Sigmoid colon (tissue), 7 donors: ENCODE results near the gene RNF144B. TPM values are rescaled to one million over a fixed set of nuclear protein-coding genes. Genes with fewer than 3 reads are reported as not detected.

Experiments used
- DNase-seq: peaks from one replicate; pipeline ENCODE4 v3.0.0-alpha.2; 2019
- H3K27ac ChIP-seq, 4 donors: fragments of 200-600 bp; sonication (generic); one replicate each; pipeline ENCODE4 v1.5.1; 2016 to 2019; ENCODE audit warnings: mild to moderate bottlenecking in 1 of 4
- H3K27me3 ChIP-seq, 3 donors: fragments of 200-600 bp; sonication (generic); one replicate each; pipeline ENCODE4 v1.5.1; 2019; ENCODE audit warnings: mild to moderate bottlenecking in 1 of 3
- H3K36me3 ChIP-seq, 4 donors: fragments of 200-600 bp; sonication (generic); one replicate each; pipeline ENCODE4 v1.5.1; 2016 to 2019
- H3K4me1 ChIP-seq, 4 donors: fragments of 200-600 bp; sonication (generic); one replicate each; pipeline ENCODE4 v1.5.1; 2017 to 2019
- H3K4me3 ChIP-seq, 4 donors: fragments of 200-600 bp; sonication (generic); one replicate each; pipeline ENCODE4 v1.5.1; 2017 to 2019; ENCODE audit warnings: mild to moderate bottlenecking in 2 of 4, moderate library complexity in 1 of 4
- H3K9me3 ChIP-seq, 4 donors: fragments of 200-600 bp in 3 of 4; sonication (generic) in 3 of 4; one replicate each; pipeline versions ENCODE4 v1.5.1 to v1.6.1; 2013 to 2019
- EP300 ChIP-seq, 4 donors: sonication (generic); formaldehyde crosslinking; IDR thresholded peaks; one replicate each; pipeline ENCODE4 v1.6.1; 2017; ENCODE audit warnings: antibody characterized with exemption in 4 of 4
- POLR2A ChIP-seq, 2 donors: fragments of 450-650 bp; IDR thresholded peaks; one replicate each; pipeline ENCODE4 v1.6.1; 2016; ENCODE audit warnings: antibody characterized with exemption in 2 of 2, mild to moderate bottlenecking in 2 of 2, moderate library complexity in 2 of 2
- POLR2AphosphoS5 ChIP-seq, 4 donors: sonication (generic); formaldehyde crosslinking; IDR thresholded peaks; one replicate each; pipeline ENCODE4 v1.6.1; 2017; ENCODE audit warnings: antibody characterized with exemption in 4 of 4
- WGBS, 2 donors: extraction: QIAGEN DNeasy Blood & Tissue Kit; methylation state at CpG; one replicate each; pipeline ENCODE4 v1.1.7; 2013; 5-methylcytosine and 5-hydroxymethylcytosine counted together
- intact Hi-C: fragments of 100-400 bp; cut with DNase I; formaldehyde crosslinking; loops from one replicate; pipeline ENCODE4 v1.15.1; 2023
- polyA plus RNA-seq, 3 donors: library from polyadenylated mRNA; stranded (reverse); fragments of 200-250 nt; gene quantifications; one replicate each; pipeline ENCODE4 v1.2.3, GENCODE V29; 2013
- total RNA-seq, 4 donors: library from RNA; depleted of rRNA; stranded (reverse); fragments of >200 nt; gene quantifications; one replicate each; pipeline ENCODE4 v1.1.0, GENCODE V29; 2016
- TF ChIP-seq, protein P1 (sequence below), 4 experiments: fragments of 450-650 bp in 3 of 4; fragments of 200-600 bp in 1 of 4; IDR thresholded peaks; one replicate each; pipeline ENCODE4 v1.5.1; 2016 to 2019; ENCODE audit warnings: antibody characterized with exemption in 4 of 4, mild to moderate bottlenecking in 3 of 4, moderate library complexity in 2 of 4
- donor health status: healthy with polysubstance abuse.
- donor health status: Bipolar disorder and iron deficiency.
- donor health status: healthy.

The RNF144B gene
- total and polyA plus RNA-seq, 7 donors: 1.2 to 14.8 (median 4.6) TPM

DNA sequence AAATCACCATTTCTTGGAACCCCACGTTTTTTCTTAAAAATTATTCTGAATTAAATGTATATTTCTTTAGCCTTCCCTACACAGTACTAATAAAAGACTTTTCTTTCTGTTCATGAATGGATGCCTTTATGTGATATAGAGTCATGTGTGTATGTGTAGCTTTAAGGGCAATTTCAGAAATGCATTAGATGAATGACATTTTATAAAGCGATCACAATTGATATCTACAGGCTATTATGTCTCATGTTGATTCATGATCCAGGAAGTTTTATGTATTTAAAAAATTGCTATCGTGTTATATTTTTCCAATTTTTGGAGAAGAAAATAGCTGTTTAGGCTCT lies 81.3 kb downstream of the RNF144B start:
- H3K27me3 ChIP-seq: no peaks in the 10 kb centered on the region
- 90 to 92% methylated on average over 3 of the region's 3 CpGs for WGBS, 2 donors
- no peak overlapping the region for H3K27ac ChIP-seq
- H3K4me1 ChIP-seq: no peaks in the 10 kb centered on the region
- no peak for TF ChIP-seq EP300 (IDR thresholded peaks at IDR 0.05)
- TF ChIP-seq POLR2AphosphoS5 (IDR thresholded peaks at IDR 0.05): no peak
- no peak for TF ChIP-seq POLR2A (IDR thresholded peaks at IDR 0.05)
- TF ChIP-seq, protein P1, sequence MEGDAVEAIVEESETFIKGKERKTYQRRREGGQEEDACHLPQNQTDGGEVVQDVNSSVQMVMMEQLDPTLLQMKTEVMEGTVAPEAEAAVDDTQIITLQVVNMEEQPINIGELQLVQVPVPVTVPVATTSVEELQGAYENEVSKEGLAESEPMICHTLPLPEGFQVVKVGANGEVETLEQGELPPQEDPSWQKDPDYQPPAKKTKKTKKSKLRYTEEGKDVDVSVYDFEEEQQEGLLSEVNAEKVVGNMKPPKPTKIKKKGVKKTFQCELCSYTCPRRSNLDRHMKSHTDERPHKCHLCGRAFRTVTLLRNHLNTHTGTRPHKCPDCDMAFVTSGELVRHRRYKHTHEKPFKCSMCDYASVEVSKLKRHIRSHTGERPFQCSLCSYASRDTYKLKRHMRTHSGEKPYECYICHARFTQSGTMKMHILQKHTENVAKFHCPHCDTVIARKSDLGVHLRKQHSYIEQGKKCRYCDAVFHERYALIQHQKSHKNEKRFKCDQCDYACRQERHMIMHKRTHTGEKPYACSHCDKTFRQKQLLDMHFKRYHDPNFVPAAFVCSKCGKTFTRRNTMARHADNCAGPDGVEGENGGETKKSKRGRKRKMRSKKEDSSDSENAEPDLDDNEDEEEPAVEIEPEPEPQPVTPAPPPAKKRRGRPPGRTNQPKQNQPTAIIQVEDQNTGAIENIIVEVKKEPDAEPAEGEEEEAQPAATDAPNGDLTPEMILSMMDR (IDR thresholded peaks at IDR 0.05): no peak
- peaks cover 0 to 24% (median 4%) of the 10 kb centered on the region in 4 donors for H3K36me3 ChIP-seq
- DNase-seq: no peak
- H3K4me3 ChIP-seq: no peak overlapping the region
- intact Hi-C loops: no loop called here
- no peaks in the 10 kb centered on the region for H3K9me3 ChIP-seq

DNA sequence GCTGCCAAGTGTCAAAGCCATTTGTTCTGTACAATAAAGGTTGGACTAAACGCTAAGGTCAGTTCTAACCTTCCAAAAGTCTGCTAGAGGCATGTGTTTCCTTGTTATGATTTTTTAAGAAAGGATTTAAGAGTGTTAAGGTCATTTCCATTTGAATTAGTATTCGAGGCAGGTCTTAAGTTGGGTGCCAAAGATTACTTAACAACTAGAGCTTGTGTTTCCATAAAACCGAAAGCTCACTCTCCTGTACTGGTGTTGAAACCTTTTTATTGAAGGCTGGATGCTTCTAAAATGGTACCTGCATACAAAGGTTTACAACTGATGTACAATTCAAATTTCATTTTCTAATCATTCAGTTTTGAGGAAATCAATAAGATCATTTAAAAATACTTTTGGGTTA lies 82.4 kb downstream of the RNF144B start:
- intact Hi-C loops: no loop called here
- Histone ChIP-seq H3K4me3 (no peak overlapping the region), H3K27ac (no peak overlapping the region), H3K27me3 (no peaks in the 10 kb centered on the region), H3K9me3 (no peaks in the 10 kb centered on the region), H3K36me3 (peaks cover 0 to 14% (median 4%) of the 10 kb centered on the region in 4 donors), H3K4me1 (no peaks in the 10 kb centered on the region)
- DNase-seq: no peak
- TF ChIP-seq POLR2A (IDR thresholded peaks at IDR 0.05) (no peak), POLR2AphosphoS5 (IDR thresholded peaks at IDR 0.05) (no peak), EP300 (IDR thresholded peaks at IDR 0.05) (no peak)
- TF ChIP-seq, protein P1 (IDR thresholded peaks at IDR 0.05): no peak
- WGBS, 2 donors: 65 to 80% methylated on average over 3 of the region's 3 CpGs

DNA sequence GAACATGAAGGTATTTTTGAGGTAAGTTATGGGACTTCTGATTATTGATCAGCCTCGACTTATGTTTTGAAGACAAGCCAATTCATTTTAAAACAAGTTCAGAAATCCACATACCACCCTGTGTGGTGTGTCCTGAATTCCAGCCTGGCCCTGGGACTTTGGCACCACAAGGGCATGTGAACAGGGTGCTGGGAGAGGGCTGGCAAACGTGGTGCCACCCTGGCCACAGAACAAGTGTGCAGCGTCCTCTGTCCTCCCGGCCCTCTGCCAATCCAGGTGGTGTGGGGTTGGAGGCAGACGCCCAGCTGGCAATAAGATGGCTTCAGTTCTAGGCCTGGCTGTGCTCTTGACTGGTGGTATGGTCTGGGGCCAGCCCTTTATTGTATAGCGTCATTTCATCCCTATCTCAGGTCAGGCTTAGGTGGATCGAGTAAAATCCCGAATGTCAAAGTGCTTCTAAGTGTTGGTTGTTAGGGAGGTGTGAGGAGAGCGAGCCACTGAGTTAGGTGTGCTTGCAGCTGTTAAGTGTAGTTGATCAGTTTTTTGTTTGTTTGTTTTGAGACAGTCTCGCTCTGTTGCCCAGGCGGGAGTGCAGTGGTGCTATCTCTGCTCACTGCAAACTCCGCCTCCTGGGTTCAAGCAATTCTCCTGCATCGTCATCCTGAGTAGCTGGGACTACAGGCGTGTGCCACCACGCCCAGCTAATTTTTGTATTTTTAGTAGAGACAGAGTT lies 84.2 kb downstream of the RNF144B start:
- Histone ChIP-seq H3K27me3 (no peaks in the 10 kb centered on the region), H3K27ac (no peak overlapping the region), H3K4me1 (no peaks in the 10 kb centered on the region), H3K9me3 (no peaks in the 10 kb centered on the region), H3K36me3 (no peaks in the 10 kb centered on the region), H3K4me3 (no peak overlapping the region)
- intact Hi-C loops: no loop called here
- no peak for DNase-seq
- WGBS, 2 donors: 79 to 85% methylated on average over 15 of the region's 15 CpGs
- TF ChIP-seq POLR2AphosphoS5 (IDR thresholded peaks at IDR 0.05) (no peak), EP300 (IDR thresholded peaks at IDR 0.05) (no peak), POLR2A (IDR thresholded peaks at IDR 0.05) (no peak)
- TF ChIP-seq, protein P1 (IDR thresholded peaks at IDR 0.05): no peak

DNA sequence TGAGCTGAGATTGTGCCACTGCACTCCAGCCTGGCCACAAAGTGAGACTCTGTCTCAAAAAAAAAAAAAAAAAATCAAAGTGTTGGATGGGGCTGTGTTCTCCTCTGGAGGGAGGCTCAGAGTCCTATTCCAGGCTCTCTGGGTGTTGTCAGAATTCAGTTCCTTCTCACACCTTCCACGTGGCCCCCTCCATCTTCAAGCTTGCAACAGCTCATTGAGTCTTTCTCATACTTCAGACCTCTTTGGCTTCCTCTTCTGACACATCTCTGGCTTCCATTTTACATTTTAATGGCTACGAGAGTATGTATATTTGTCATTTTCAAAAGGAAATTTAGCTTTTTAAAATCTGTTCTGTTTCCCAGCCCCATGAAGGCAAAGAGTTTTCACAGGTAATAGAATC lies 85.8 kb downstream of the RNF144B start:
- 73 to 77% methylated on average over 2 of the region's 2 CpGs for WGBS, 2 donors
- no peaks in the 10 kb centered on the region for H3K9me3 ChIP-seq
- no peak overlapping the region for H3K4me3 ChIP-seq
- H3K27me3 ChIP-seq: no peaks in the 10 kb centered on the region
- TF ChIP-seq, protein P1 (IDR thresholded peaks at IDR 0.05): no peak
- no peak for TF ChIP-seq POLR2A (IDR thresholded peaks at IDR 0.05)
- TF ChIP-seq POLR2AphosphoS5 (IDR thresholded peaks at IDR 0.05): no peak
- no peak for TF ChIP-seq EP300 (IDR thresholded peaks at IDR 0.05)
- H3K27ac ChIP-seq: no peak overlapping the region
- DNase-seq: no peak
- H3K36me3 ChIP-seq: no peaks in the 10 kb centered on the region
- intact Hi-C loops: no loop called here
- H3K4me1 ChIP-seq: no peaks in the 10 kb centered on the region

DNA sequence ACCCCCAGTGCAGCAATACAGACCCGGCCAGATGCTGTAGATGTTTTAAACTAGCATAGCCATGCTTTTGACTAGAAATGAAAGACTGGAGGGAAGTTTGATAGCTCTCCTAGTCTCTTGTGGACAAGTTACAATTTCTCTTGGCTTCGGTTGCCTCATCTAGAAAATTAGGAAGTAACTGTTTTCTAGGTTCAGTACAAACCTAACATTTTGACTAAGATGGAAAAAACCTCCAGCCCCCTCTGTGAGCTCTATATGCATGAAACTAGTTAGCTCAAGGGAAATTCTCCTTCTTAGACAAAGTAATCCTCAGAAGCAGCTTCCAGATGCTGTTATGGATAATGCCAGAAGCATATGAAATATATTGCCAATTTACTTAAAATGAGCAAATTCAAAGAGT lies 86.6 kb downstream of the RNF144B start:
- TF ChIP-seq, protein P1 (IDR thresholded peaks at IDR 0.05): no peak
- TF ChIP-seq POLR2A (IDR thresholded peaks at IDR 0.05) (no peak), POLR2AphosphoS5 (IDR thresholded peaks at IDR 0.05) (no peak), EP300 (IDR thresholded peaks at IDR 0.05) (no peak)
- Histone ChIP-seq H3K4me3 (no peak overlapping the region), H3K9me3 (no peaks in the 10 kb centered on the region), H3K4me1 (no peaks in the 10 kb centered on the region), H3K27me3 (no peaks in the 10 kb centered on the region), H3K27ac (no peak overlapping the region), H3K36me3 (no peaks in the 10 kb centered on the region)
- intact Hi-C loops: no loop called here
- 70 to 75% methylated on average over 2 of the region's 2 CpGs for WGBS, 2 donors
- DNase-seq: no peak
